Measurements from ENCODE around the gene NIPSNAP3A.
"Not testable (repeated sequence)": the region's sequence is repeated elsewhere in the genome, so short reads cannot be mapped to it uniquely, and the experiment has no call there.

Gene NIPSNAP3A

GRCh38 chr9:104747565-104748358 is at the start of gene NIPSNAP3A:
Gene NIPSNAP3A (plus strand): TSS chr9:104747683. CDS start chr9:104747793, 110 bp downstream.
- TF ChIP-seq EZH2phosphoT487 (IDR thresholded peaks at IDR 0.05; ENCODE audit: borderline replicate concordance, low read length), result no peak
- no peak for TF ChIP-seq CTCF (IDR thresholded peaks at IDR 0.05; ENCODE audit: low read depth, low read length, poor library complexity, severe bottlenecking)
- Histone ChIP-seq H3K36me3 (ENCODE audit: control insufficient read depth, low read length) (peaks cover 26% of the 10 kb centered on the region), H3K27ac (ENCODE audit: low read depth, low read length) (peak within 1 kb of the TSS; percentile 81), H3K4me3 (ENCODE audit: low read length) (peak within 1 kb of the TSS; percentile 85), H3F3A (ENCODE audit: control insufficient read depth, insufficient read depth) (peaks cover 10% of the 10 kb centered on the region), H3K4me2 (ENCODE audit: low read length) (peak within 1 kb of the TSS; percentile 88), H3K9me3 (ENCODE audit: control insufficient read depth, insufficient read depth, low read length) (no peaks in the 10 kb centered on the region), H3K79me2 (ENCODE audit: control insufficient read depth, low read length) (peaks cover 27% of the 10 kb centered on the region), H3K27me3 (ENCODE audit: control insufficient read depth, low read length) (no peaks in the 10 kb centered on the region), H4K20me1 (ENCODE audit: control insufficient read depth, insufficient read depth, low read depth, low read length) (no peaks in the 10 kb centered on the region), H3K4me1 (ENCODE audit: control insufficient read depth, low read length) (peaks cover 46% of the 10 kb centered on the region), H3K9me2 (replicated peaks; ENCODE audit: control insufficient read depth, low read length) (no peaks in the 10 kb centered on the region)

- Histone ChIP-seq H3K4me3 (ENCODE audit: low read length) (no peak overlapping the region), H3K9me3 (ENCODE audit: control insufficient read depth, insufficient read depth, low read length) (no peaks in the 10 kb centered on the region), H3K27ac (ENCODE audit: low read depth, low read length) (no peak overlapping the region), H3K9me2 (replicated peaks; ENCODE audit: control insufficient read depth, low read length) (no peaks in the 10 kb centered on the region), H3K79me2 (ENCODE audit: control insufficient read depth, low read length) (no peaks in the 10 kb centered on the region), H3F3A (ENCODE audit: control insufficient read depth, insufficient read depth) (no peaks in the 10 kb centered on the region), H4K20me1 (ENCODE audit: control insufficient read depth, insufficient read depth, low read depth, low read length) (no peaks in the 10 kb centered on the region), H3K4me2 (ENCODE audit: low read length) (no peak overlapping the region), H3K4me1 (ENCODE audit: control insufficient read depth, low read length) (no peaks in the 10 kb centered on the region), H3K36me3 (ENCODE audit: control insufficient read depth, low read length) (no peaks in the 10 kb centered on the region), H3K27me3 (ENCODE audit: control insufficient read depth, low read length) (no peaks in the 10 kb centered on the region)
- TF ChIP-seq EZH2phosphoT487 (IDR thresholded peaks at IDR 0.05; ENCODE audit: borderline replicate concordance, low read length) (no peak), CTCF (IDR thresholded peaks at IDR 0.05; ENCODE audit: low read depth, low read length, poor library complexity, severe bottlenecking) (no peak)
These were observed 47.2 kb upstream of the NIPSNAP3A start for GRCh38 chr9:104700306-104700705.

GRCh38 chr9:104708737-104709136 is 38.7 kb upstream of the NIPSNAP3A start:
- not testable (repeated sequence) for H3K4me1 ChIP-seq (ENCODE audit: control insufficient read depth, low read length); H3K36me3 ChIP-seq (ENCODE audit: control insufficient read depth, low read length); H3K4me2 ChIP-seq (ENCODE audit: low read length); H3K4me3 ChIP-seq (ENCODE audit: low read length); H3F3A ChIP-seq (ENCODE audit: control insufficient read depth, insufficient read depth); H3K27ac ChIP-seq (ENCODE audit: low read depth, low read length); H4K20me1 ChIP-seq (ENCODE audit: control insufficient read depth, insufficient read depth, low read depth, low read length); H3K9me2 ChIP-seq (replicated peaks; ENCODE audit: control insufficient read depth, low read length); H3K79me2 ChIP-seq (ENCODE audit: control insufficient read depth, low read length); H3K27me3 ChIP-seq (ENCODE audit: control insufficient read depth, low read length); H3K9me3 ChIP-seq (ENCODE audit: control insufficient read depth, insufficient read depth, low read length)

- Histone ChIP-seq H3K4me3 (ENCODE audit: low read length) (no peak overlapping the region), H3K9me2 (replicated peaks; ENCODE audit: control insufficient read depth, low read length) (no peaks in the 10 kb centered on the region), H3K27ac (ENCODE audit: low read depth, low read length) (no peak overlapping the region), H3F3A (ENCODE audit: control insufficient read depth, insufficient read depth) (no peaks in the 10 kb centered on the region), H3K4me2 (ENCODE audit: low read length) (no peak overlapping the region), H3K79me2 (ENCODE audit: control insufficient read depth, low read length) (no peaks in the 10 kb centered on the region), H3K27me3 (ENCODE audit: control insufficient read depth, low read length) (no peaks in the 10 kb centered on the region), H4K20me1 (ENCODE audit: control insufficient read depth, insufficient read depth, low read depth, low read length) (no peaks in the 10 kb centered on the region), H3K9me3 (ENCODE audit: control insufficient read depth, insufficient read depth, low read length) (no peaks in the 10 kb centered on the region), H3K4me1 (ENCODE audit: control insufficient read depth, low read length) (no peaks in the 10 kb centered on the region), H3K36me3 (ENCODE audit: control insufficient read depth, low read length) (no peaks in the 10 kb centered on the region)
- TF ChIP-seq EZH2phosphoT487 (IDR thresholded peaks at IDR 0.05; ENCODE audit: borderline replicate concordance, low read length), result no peak
- TF ChIP-seq CTCF (IDR thresholded peaks at IDR 0.05; ENCODE audit: low read depth, low read length, poor library complexity, severe bottlenecking), result no peak
These were observed 35.9 kb upstream of the NIPSNAP3A start for GRCh38 chr9:104711604-104712003.
